Hair follicle dermal papilla cell (primary cell): ENCODE data around the gene C9orf50. TPM values are rescaled to one million over a fixed set of nuclear protein-coding genes. Genes with fewer than 3 reads are reported as not detected.

Experiments
- total RNA-seq: library from RNA; depleted of rRNA; stranded (reverse); fragments of >200 nt; gene quantifications from 2 replicates; pipeline ENCODE4 v1.2.3, GENCODE V29; 2012

C9orf50 gene
- 0.61 TPM in 1 of 2 replicates, not detected in the other for total RNA-seq

GRCh38 chr9:129620669-129621295 lies at the start of gene C9orf50:
C9orf50 (minus strand) TSS chr9:129621101; CDS start chr9:129620574, 527 bp downstream.

GRCh38 chr9:129665389-129665775 lies 44.5 kb upstream of the C9orf50 start, which contains the start of gene PRRX2:
PRRX2 (plus strand) TSS chr9:129665647; CDS start chr9:129665868, 221 bp downstream.

GRCh38 chr9:129641750-129642585 lies 21.1 kb upstream of the C9orf50 start, which contains the start of gene ASB6:
ASB6 (minus strand) TSS chr9:129642151; CDS start chr9:129641999, 152 bp downstream.

GRCh38 chr9:129626079-129626624 lies 5.3 kb upstream of the C9orf50 start, which contains the start of gene NTMT1:
NTMT1 (plus strand) TSS chr9:129626163; CDS start chr9:129632704, 6,541 bp downstream.

Other genes with a start within 250 kb of the C9orf50 start
- 22.2 TPM in 2 replicates for gene NTMT1, start 5.1 kb upstream of the C9orf50 start, total RNA-seq
- gene ASB6, start 21.1 kb upstream of the C9orf50 start, total RNA-seq: 27.3 and 28.1 TPM in 2 replicates
- 76.4 and 92.7 TPM in 2 replicates for gene PRRX2, start 44.5 kb upstream of the C9orf50 start, total RNA-seq
- 29.9 and 40.4 TPM in 2 replicates for gene PTGES, start 131.9 kb upstream of the C9orf50 start, total RNA-seq
- gene TOR1B, start 182.1 kb upstream of the C9orf50 start, total RNA-seq: 24.0 and 34.7 TPM in 2 replicates
- 43.7 and 54.5 TPM in 2 replicates for gene TOR1A, start 203.0 kb upstream of the C9orf50 start, total RNA-seq
- gene C9orf78, start 214.2 kb upstream of the C9orf50 start, total RNA-seq: 19.1 and 22.8 TPM in 2 replicates
- 13.2 and 13.8 TPM in 2 replicates for gene USP20, start 214.4 kb upstream of the C9orf50 start, total RNA-seq